ENCODE results near the gene MAT2A. TPM values are rescaled to one million over a fixed set of nuclear protein-coding genes. Genes with fewer than 3 reads are reported as not detected.

Gene MAT2A
- total RNA-seq, 2 donors from 2014 or later = 103 to 134 TPM

DNA sequence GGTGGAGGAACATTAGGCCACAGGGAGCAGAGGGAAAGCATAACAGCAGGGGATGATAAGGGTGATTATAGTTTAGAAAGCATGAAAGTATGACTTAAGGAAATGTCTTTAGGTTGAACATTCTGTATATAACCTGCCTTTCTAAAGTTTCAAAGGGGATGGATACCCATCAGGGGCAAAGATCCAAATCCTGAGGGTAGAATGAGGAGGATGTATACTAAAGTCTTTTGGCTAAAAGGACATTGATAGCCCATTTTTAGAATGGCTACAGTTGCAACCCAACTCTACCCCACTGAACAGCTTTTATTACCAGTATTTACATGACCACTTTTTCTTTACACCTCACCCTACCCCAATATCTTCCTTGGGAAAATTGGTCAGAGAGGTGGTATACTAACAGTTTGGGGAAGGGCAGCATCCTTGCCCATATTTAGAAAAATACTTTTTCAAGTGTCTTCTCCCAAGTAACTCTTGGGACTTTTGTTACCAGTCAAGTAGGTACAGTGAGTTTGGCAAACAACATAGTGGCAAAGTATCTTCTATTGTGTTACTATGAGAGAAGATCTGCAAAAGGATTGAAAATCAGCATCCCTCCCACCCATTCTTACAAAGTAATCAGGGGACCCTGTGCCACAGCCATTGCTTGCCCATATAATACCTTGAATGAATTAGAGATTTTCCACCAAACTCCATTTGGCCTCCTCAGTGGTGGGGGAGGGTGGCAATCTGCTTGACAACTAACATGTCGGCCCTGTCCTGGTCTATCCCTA, 8.3 kb downstream of the MAT2A start:
- intact Hi-C loops (cut with DNase I) = no loop called here
- Histone ChIP-seq H3K27me3 (replicated peaks; ENCODE audit: insufficient read depth) (no peaks in the 10 kb centered on the region), H3K27ac (peak overlapping the region in 1 of 2 donors; percentile 7), H3K4me3 (no peak overlapping the region), H3K36me3 (peaks cover 6 to 18% of the 10 kb centered on the region in 2 donors), H3K9me3 (no peaks in the 10 kb centered on the region), H3K4me1 (replicated peaks) (no peaks in the 10 kb centered on the region)
- WGBS = 71% methylated on average over 1 of the region's 1 CpG
- no peak for DNase-seq (ENCODE audit: low spot score)
- TF ChIP-seq POLR2A (IDR thresholded peaks at IDR 0.05) (no peak), POLR2AphosphoS5 (IDR thresholded peaks at IDR 0.05) (no peak)
- TF ChIP-seq, protein P1, sequence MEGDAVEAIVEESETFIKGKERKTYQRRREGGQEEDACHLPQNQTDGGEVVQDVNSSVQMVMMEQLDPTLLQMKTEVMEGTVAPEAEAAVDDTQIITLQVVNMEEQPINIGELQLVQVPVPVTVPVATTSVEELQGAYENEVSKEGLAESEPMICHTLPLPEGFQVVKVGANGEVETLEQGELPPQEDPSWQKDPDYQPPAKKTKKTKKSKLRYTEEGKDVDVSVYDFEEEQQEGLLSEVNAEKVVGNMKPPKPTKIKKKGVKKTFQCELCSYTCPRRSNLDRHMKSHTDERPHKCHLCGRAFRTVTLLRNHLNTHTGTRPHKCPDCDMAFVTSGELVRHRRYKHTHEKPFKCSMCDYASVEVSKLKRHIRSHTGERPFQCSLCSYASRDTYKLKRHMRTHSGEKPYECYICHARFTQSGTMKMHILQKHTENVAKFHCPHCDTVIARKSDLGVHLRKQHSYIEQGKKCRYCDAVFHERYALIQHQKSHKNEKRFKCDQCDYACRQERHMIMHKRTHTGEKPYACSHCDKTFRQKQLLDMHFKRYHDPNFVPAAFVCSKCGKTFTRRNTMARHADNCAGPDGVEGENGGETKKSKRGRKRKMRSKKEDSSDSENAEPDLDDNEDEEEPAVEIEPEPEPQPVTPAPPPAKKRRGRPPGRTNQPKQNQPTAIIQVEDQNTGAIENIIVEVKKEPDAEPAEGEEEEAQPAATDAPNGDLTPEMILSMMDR (IDR thresholded peaks at IDR 0.05) = no peak

DNA sequence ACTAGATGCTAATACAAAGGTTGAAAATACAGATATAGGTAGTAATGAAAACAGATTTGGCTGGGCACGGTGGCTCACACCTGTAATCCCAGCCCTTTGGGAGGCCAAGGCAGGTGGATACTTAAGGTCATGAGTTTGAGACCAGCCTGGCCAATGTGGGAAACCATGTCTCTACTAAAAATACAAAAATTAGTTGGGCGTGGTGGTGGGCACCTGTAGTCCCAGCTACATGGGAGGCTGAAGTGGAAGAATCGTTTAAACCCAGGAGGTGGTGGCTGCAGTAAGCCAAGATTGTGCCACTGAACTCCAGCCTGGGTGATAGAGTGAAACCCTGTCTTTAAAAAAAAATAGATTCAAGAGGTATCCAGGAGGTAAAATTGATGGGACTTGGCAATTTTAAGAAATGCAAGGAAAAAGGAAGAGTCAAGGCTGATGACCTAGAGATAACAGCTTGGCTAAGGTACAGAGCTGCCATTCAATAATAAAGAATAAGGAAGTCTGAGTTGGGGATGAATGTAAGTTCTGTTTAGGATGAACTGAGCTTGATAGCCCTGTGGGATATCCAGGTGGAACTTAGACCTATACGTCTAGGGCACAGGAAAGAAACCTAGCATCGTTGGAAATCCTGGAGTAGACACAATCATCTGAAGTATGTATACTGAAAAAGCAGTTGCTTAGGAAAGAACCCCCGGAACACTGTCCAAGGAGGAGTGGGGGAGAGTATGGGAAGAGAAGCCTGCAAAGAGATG, 9.1 kb downstream of the MAT2A start:
- TF ChIP-seq POLR2AphosphoS5 (IDR thresholded peaks at IDR 0.05) (no peak), POLR2A (IDR thresholded peaks at IDR 0.05) (no peak)
- TF ChIP-seq, protein P1 (IDR thresholded peaks at IDR 0.05) = no peak
- 73% methylated on average over 6 of the region's 6 CpGs for WGBS
- peaks cover 9 to 14% of the 10 kb centered on the region in 2 donors for H3K36me3 ChIP-seq

GRCh38 chr2:85548608-85548900, 9.6 kb downstream of the MAT2A start:
- H3K4me3 ChIP-seq = no peak overlapping the region

More for the DNA sequence above, 9.1 kb downstream of the MAT2A start:
- DNase-seq (ENCODE audit: low spot score) = no peak
- H3K9me3 ChIP-seq = no peaks in the 10 kb centered on the region
- H3K27ac ChIP-seq = peak overlapping the region in 1 of 2 donors; percentile 7
- H3K27me3 ChIP-seq (replicated peaks; ENCODE audit: insufficient read depth) = no peaks in the 10 kb centered on the region
- H3K4me3 ChIP-seq = no peak overlapping the region
- H3K4me1 ChIP-seq (replicated peaks) = no peaks in the 10 kb centered on the region
- intact Hi-C loops (cut with DNase I) = no loop called here

GRCh38 chr2:85549095-85549494, 10.1 kb downstream of the MAT2A start:
- H3K36me3 ChIP-seq = peaks cover 3 to 14% of the 10 kb centered on the region in 2 donors
- intact Hi-C loops (cut with DNase I) = no loop called here
- WGBS = 57% methylated on average over 10 of the region's 10 CpGs

More at GRCh38 chr2:85548608-85548900, 9.6 kb downstream of the MAT2A start:
- Histone ChIP-seq H3K36me3 (peaks cover 8 to 12% of the 10 kb centered on the region in 2 donors), H3K9me3 (no peaks in the 10 kb centered on the region), H3K27ac (no peak overlapping the region), H3K4me1 (replicated peaks) (no peaks in the 10 kb centered on the region), H3K27me3 (replicated peaks; ENCODE audit: insufficient read depth) (no peaks in the 10 kb centered on the region)
- intact Hi-C loops (cut with DNase I) = no loop called here
- DNase-seq (ENCODE audit: low spot score) = no peak
- 13% methylated on average over 2 of the region's 2 CpGs for WGBS
- TF ChIP-seq POLR2A (IDR thresholded peaks at IDR 0.05) = no peak

DNA sequence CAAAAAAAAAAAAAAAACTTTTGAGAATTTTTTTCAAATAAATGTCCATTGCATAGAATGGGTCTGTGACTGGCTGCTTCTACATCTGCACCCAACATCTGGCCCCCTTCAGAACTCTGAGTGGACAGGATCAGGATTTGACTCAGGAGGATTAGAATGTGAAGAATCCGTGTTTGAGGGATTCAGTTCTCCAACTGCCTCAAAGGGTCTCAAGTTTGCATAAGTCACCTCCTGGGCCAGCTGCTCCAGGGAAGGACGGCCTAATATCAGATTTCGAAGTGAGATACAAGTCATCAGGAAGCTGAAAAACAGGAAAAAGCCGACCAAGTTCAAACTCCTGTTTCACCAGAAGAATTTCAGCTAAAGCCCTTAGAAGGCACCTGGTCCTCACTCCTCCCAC, 10.9 kb downstream of the MAT2A start:
- Histone ChIP-seq H3K36me3 (peaks cover 0 to 17% of the 10 kb centered on the region in 2 donors), H3K4me3 (no peak overlapping the region), H3K27ac (peak overlapping the region; percentile 18 to 26), H3K4me1 (replicated peaks) (no peaks in the 10 kb centered on the region), H3K9me3 (no peaks in the 10 kb centered on the region), H3K27me3 (replicated peaks; ENCODE audit: insufficient read depth) (no peaks in the 10 kb centered on the region)
- TF ChIP-seq POLR2AphosphoS5 (IDR thresholded peaks at IDR 0.05) = no peak
- TF ChIP-seq, protein P1 (IDR thresholded peaks at IDR 0.05) = no peak
- no peak for TF ChIP-seq POLR2A (IDR thresholded peaks at IDR 0.05)
- intact Hi-C loops (cut with DNase I) = no loop called here
- DNase-seq (ENCODE audit: low spot score) = no peak
- WGBS = 21% methylated on average over 4 of the region's 4 CpGs

More at GRCh38 chr2:85549095-85549494, 10.1 kb downstream of the MAT2A start:
- peak; percentile 77 for TF ChIP-seq POLR2AphosphoS5 (IDR thresholded peaks at IDR 0.05)
- no peak for TF ChIP-seq POLR2A (IDR thresholded peaks at IDR 0.05)
- DNase-seq (ENCODE audit: low spot score) = peak; percentile 35
- Histone ChIP-seq H3K27ac (no peak overlapping the region), H3K9me3 (no peaks in the 10 kb centered on the region), H3K27me3 (replicated peaks; ENCODE audit: insufficient read depth) (no peaks in the 10 kb centered on the region), H3K4me1 (replicated peaks) (no peaks in the 10 kb centered on the region), H3K4me3 (no peak overlapping the region)
